ENCODE data around the gene RTN4.
A peak's percentile ranks its signal among the peaks of the same experiment; 100 is the strongest.

The RTN4 gene

GRCh38 chr2:55038428-55038827, 11.8 kb downstream of the RTN4 start:
- no peak for DNase-seq (ENCODE audit: low read depth)

- DNase-seq (ENCODE audit: low read depth), result no peak
These were observed 14.5 kb downstream of the RTN4 start for GRCh38 chr2:55035716-55036115.

GRCh38 chr2:55033921-55034320, 16.3 kb downstream of the RTN4 start:
- no peak for DNase-seq (ENCODE audit: low read depth)

GRCh38 chr2:55033076-55033742, 17.0 kb downstream of the RTN4 start:
- DNase-seq (ENCODE audit: low read depth), result no peak

- DNase-seq (ENCODE audit: low read depth), result no peak
These were observed 18.7 kb downstream of the RTN4 start for GRCh38 chr2:55031505-55031904.

GRCh38 chr2:55030766-55031165, 19.5 kb downstream of the RTN4 start:
- DNase-seq (ENCODE audit: low read depth), result no peak

- DNase-seq (ENCODE audit: low read depth), result no peak
These were observed 21.2 kb downstream of the RTN4 start for GRCh38 chr2:55029098-55029497.

- no peak for DNase-seq (ENCODE audit: low read depth)
These were observed 23.0 kb downstream of the RTN4 start for GRCh38 chr2:55027226-55027625.

- no peak for DNase-seq (ENCODE audit: low read depth)
These were observed 24.0 kb downstream of the RTN4 start for GRCh38 chr2:55026202-55026601.

GRCh38 chr2:55025627-55026026, 24.6 kb downstream of the RTN4 start:
- DNase-seq (ENCODE audit: low read depth), result no peak

GRCh38 chr2:55025082-55025481, 25.2 kb downstream of the RTN4 start:
- no peak for DNase-seq (ENCODE audit: low read depth)

- DNase-seq (ENCODE audit: low read depth), result no peak
These were observed 27.8 kb downstream of the RTN4 start for GRCh38 chr2:55022476-55022875.

- no peak for DNase-seq (ENCODE audit: low read depth)
These were observed 30.6 kb downstream of the RTN4 start for GRCh38 chr2:55019526-55020258.

- DNase-seq (ENCODE audit: low read depth), result no peak
These were observed 31.6 kb downstream of the RTN4 start for GRCh38 chr2:55018619-55019018.

- no peak for DNase-seq (ENCODE audit: low read depth)
These were observed 32.4 kb downstream of the RTN4 start for GRCh38 chr2:55017880-55018279.

GRCh38 chr2:55017428-55017827, 32.8 kb downstream of the RTN4 start:
- DNase-seq (ENCODE audit: low read depth), result no peak

- DNase-seq (ENCODE audit: low read depth), result peak; percentile 24
These were observed 35.0 kb downstream of the RTN4 start for GRCh38 chr2:55014962-55015939.

- no peak for DNase-seq (ENCODE audit: low read depth)
These were observed 36.3 kb downstream of the RTN4 start for GRCh38 chr2:55013936-55014335.

- no peak for DNase-seq (ENCODE audit: low read depth)
These were observed 37.4 kb downstream of the RTN4 start for GRCh38 chr2:55012672-55013484.

- DNase-seq (ENCODE audit: low read depth), result no peak
These were observed 38.2 kb downstream of the RTN4 start for GRCh38 chr2:55011831-55012671.

- DNase-seq (ENCODE audit: low read depth), result no peak
These were observed 39.3 kb downstream of the RTN4 start for GRCh38 chr2:55010915-55011314.

Data from CMK (cell line).